Hepatocyte (in vitro differentiated cells): ENCODE results near the gene LRMDA.

Experiments
- EZH2 ChIP-seq: fragments of 200-600 bp; sonication (generic); IDR thresholded peaks from 2 replicates; pipeline ENCODE4 v1.6.1; 2016; ENCODE audit warnings: antibody characterized with exemption, mild to moderate bottlenecking, borderline replicate concordance
- EZH2phosphoT487 ChIP-seq: fragments of 200-600 bp; sonication (generic); IDR thresholded peaks from one replicate; pipeline ENCODE4 v1.6.1; 2018; ENCODE audit warnings: antibody characterized with exemption, mild to moderate bottlenecking, low read depth, moderate library complexity; ENCODE audit not compliant: unreplicated experiment, severe bottlenecking
- TF ChIP-seq, protein P1 (sequence below): fragments of 200-600 bp; sonication (generic); IDR thresholded peaks from 2 replicates; pipeline ENCODE4 v1.5.1; 2016; ENCODE audit warnings: antibody characterized with exemption, mild to moderate bottlenecking; ENCODE audit not compliant: poor library complexity

DNA sequence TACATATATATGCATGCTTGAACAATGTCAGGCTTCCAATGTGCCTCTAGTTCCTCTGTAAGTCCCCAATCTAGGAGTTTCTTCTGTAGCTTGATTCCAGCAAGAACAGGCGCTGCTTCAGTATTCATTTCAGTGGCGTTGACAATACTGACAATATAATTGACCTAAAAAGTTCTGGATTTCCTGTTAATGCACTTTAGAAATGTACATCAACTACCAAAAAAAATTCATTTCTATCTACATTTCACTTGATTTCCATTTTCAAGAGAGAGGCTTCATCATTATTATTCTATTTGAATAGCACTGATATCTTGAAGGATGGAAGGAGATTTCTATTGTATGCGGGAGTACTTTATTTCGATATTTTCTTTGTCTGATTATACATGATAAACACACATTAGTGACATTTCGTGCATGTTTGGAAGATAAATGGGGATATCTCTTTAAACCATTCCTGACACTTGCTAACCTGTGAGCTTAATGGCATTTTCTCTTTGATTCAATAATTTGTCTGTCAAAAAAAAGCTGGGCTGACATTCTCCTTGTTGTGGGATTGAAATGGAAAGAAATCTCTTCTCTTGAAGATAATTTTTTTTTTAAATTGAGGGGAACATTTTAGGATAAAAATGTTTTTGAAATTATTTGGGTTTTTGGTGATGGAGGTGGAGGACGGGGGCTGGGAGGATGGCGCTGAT is 568.2 kb downstream of the LRMDA start:
- TF ChIP-seq, protein P1, sequence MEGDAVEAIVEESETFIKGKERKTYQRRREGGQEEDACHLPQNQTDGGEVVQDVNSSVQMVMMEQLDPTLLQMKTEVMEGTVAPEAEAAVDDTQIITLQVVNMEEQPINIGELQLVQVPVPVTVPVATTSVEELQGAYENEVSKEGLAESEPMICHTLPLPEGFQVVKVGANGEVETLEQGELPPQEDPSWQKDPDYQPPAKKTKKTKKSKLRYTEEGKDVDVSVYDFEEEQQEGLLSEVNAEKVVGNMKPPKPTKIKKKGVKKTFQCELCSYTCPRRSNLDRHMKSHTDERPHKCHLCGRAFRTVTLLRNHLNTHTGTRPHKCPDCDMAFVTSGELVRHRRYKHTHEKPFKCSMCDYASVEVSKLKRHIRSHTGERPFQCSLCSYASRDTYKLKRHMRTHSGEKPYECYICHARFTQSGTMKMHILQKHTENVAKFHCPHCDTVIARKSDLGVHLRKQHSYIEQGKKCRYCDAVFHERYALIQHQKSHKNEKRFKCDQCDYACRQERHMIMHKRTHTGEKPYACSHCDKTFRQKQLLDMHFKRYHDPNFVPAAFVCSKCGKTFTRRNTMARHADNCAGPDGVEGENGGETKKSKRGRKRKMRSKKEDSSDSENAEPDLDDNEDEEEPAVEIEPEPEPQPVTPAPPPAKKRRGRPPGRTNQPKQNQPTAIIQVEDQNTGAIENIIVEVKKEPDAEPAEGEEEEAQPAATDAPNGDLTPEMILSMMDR = no peak
- TF ChIP-seq EZH2phosphoT487 (no peak), EZH2 (no peak)
